ENCODE data around the gene ECM2. TPM values are rescaled to one million over a fixed set of nuclear protein-coding genes. Genes with fewer than 3 reads are reported as not detected.

The ECM2 gene
- total RNA-seq, 1 donor from 2014 or later = not detected

GRCh38 chr9:92527832-92528521, 7.8 kb downstream of the ECM2 start:
- intact Hi-C loops (cut with micrococcal nuclease) = no loop called here

DNA sequence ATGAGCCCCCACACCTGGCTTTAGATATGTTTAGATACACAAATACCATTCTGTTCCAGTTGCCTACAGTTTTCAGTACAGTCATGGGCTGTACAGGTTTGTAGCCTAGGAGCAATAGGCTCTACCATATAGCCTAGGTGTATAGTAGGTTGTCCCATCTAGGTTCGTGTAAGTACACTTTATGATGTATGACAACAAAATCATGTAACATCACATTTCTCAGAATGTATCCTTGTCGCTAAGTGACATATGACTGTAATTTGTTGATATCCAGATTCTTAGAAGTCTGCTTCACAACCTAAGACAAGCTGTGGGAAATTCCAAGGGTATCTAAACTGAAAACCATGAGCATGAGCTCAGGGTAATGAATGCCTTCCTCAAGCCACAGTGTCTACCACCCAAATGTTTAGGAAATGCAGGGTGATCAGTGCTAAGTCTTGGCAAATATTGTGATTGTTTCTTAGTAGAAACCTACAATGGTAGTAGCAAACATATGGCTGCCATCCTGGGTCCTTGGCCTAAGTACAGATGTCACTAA, 8.4 kb downstream of the ECM2 start:
- intact Hi-C loops (cut with micrococcal nuclease) = no loop called here

DNA sequence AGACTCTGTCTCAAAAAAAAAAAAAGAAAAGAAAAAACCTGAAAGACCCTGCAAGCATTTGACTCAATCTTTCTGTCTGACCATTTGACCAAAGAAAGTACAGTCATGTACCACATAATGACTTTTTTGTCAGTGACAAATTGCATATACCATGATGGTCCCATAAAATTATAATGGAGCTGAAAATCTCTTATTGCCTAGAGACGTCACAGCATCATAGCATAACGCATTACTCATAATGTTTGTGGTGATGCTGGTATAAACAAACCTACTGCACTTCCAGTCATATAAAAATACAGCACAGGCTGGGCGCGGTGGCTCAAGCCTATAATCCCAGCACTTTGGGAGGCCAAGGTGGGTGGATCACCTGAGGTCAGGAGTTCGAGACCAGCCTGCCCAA, 10.5 kb downstream of the ECM2 start:
- intact Hi-C loops (cut with micrococcal nuclease) = no loop called here

DNA sequence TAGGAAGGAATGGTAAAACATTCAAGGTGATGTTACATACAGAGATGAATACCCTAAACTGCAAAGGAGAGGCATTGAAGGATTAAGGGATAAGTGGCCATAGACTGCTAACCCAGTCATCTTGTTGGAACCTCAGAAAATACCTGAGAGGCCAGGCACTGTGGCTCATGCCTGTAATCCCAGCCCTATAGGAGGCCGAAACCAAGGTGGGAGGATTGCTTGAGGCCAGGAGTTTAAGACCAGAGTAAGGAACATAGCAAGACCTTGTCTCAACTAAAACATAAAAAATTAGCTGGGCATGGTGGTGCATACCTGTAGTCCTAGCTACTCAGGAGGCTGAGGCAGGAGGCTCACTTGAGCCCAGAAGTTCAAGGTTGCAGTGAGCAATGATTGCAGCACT, 10.9 kb downstream of the ECM2 start:
- intact Hi-C loops (cut with micrococcal nuclease) = no loop called here

DNA sequence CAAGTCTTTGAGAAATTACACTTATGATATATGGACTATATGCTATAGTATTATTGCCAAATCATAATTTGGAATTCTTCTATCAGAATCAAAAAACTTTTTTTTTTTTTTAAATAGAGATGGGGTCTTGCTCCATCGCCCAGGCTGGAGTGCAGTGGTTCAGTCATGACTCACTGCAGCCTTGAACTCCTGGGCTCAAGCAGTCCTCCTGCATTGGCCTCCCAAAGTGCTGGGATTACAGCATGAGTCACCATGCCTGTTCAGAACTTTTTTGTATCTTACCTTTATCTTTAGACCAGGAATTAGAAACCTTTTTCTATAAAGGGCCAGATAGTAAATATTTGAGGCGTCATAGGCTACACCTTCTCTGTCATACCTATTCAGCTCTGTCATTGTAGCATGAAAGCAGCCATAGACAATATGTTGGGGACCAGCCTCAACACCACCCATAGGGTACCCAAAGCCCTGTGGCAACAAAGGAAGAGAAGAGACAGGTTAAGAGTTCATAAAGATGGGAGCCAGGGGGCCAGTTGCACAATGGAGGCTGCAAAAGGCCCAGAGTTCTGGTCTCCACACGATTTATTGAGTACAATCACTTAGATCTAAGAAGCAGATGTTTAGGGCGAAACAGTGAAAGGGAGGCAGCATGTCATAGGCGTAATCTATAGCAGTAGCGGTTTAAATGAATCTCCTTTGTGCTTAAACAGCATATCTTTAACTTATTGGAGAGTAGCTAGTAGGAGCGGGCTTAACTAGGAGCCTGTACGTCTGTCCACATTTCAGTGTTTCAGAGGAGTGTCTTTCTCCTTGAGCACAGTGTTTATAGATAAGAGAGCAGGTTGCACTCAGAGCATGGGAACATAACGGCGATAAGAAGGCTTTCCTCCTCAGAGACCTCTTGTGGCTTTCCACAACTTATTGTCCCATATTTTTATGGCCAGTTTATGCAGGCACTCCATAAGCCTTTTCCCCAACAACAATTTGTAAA, 12.5 kb downstream of the ECM2 start:
- intact Hi-C loops (cut with micrococcal nuclease) = no loop called here

DNA sequence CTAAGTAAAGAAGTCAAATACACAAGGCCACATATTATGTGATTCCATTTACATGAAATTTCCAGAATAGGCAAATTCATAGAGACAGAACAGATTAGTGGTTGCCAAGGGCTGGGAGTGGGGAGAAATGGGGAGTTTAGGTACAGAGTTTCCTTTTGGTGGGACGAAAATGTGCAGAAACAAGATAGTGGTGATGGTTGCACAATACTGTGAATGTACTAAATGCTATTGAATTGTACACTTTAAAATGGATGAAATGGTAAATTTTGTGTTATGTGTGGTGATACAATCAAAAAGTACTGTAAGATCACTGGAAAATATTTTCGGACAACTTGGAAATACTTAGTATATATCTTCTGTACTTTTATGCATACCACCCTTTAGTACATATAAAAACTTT, 15.0 kb downstream of the ECM2 start:
- intact Hi-C loops (cut with micrococcal nuclease) = no loop called here

- intact Hi-C loops (cut with micrococcal nuclease) = no loop called here
These were observed 17.6 kb downstream of the ECM2 start for GRCh38 chr9:92518199-92518598.

- intact Hi-C loops (cut with micrococcal nuclease) = no loop called here
These were observed 18.7 kb downstream of the ECM2 start for GRCh38 chr9:92517046-92517445.

- intact Hi-C loops (cut with micrococcal nuclease) = no loop called here
These were observed 19.3 kb downstream of the ECM2 start for GRCh38 chr9:92516521-92516920.

GRCh38 chr9:92514635-92515034, 21.2 kb downstream of the ECM2 start:
- intact Hi-C loops (cut with micrococcal nuclease) = no loop called here

DNA sequence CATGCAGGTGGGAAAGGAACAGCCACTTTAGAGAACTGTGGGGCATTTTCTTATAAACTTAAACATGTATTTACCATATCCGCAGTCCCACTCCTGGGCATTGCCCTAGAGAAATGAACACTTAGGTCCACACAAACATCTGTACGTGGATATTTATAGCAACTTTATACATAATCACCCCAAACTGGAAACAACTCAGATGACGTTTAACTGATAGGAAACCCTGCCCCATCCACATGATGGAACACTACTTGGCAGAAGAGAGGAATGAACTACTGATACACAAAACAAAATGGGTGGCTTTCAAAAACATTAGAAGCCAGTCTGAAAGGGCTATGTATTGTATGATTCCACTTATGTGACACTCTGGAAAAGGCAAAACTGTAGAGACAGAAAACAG, 22.4 kb downstream of the ECM2 start:
- intact Hi-C loops (cut with micrococcal nuclease) = no loop called here

DNA sequence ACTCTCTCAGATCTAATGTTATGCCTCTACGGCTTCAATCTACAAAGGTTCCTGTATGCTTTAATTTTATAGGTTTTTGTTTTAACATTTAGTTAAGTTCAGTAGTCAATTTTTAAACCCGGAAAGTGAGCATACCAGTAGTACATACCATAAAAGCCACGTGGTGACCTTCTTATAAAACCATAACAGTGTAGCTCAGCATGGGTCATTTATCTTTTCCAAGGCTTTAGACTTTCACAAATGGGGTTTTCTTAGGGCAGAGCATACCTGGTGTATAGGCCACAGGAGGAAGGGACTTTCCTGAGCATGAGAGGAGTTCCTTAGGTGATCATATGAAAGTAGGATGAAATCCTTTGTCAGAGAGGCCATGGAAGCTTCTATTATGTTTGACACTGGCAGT, 23.2 kb downstream of the ECM2 start:
- intact Hi-C loops (cut with micrococcal nuclease) = no loop called here

DNA sequence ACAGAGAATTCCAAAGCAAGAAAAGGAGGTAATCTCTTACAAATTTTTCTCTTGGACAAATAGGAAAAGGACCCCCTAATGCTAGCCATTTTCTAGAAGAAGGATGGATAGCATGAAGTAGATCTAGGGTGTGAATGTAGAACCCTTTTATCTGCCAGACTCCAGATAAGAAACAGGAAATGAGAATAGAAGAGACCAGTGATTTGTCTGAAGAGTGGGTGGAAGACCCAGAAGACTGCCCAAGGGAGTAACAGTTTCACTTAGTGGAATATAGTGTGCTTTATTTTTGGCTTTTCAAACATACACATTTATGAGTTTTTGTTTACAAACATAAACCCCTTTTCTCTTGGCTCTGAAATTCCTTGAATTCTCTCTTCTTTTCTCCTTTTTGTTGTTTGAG, 25.0 kb downstream of the ECM2 start:
- intact Hi-C loops (cut with micrococcal nuclease) = no loop called here

- intact Hi-C loops (cut with micrococcal nuclease) = no loop called here
These were observed 26.7 kb downstream of the ECM2 start for GRCh38 chr9:92509050-92509449.

DNA sequence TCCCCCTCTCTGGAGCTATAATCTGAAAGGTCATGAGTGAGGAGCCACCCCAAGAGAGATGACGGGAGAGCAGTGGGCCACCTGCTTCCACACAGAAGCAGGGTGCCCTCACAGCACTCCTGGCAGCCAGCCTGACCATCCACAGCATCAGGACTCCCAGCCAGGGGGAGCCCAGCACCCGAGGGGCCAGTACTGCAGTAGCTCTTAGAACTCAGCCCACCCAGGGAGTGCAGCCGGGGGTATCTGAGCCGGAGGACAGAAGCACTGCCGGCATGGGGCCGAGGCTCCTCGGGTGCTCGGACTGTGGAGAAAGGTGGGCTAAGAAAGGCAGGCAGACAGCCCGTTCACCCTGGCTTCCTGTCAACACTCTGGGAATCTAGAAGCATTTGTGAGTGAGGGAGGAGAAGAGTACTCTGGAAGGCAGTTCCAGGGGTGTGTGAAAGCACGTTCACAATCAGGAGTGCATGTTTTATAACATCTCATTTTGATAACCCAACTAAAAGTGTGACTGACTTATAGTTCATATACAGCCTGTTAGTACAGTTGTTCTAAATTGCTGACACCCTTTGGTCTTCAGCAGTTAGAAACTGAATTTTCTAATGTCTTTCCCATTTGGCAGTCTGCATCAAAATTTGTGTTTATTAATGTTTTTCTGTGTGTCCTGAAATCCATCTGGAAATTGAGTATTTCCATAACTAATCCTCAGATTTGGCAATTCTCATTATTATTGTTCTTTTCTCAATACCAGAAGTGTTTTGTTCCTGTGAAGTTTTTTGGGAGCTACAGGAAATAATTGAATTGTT, 27.6 kb downstream of the ECM2 start:
- intact Hi-C loops (cut with micrococcal nuclease) = no loop called here

GRCh38 chr9:92507496-92507895, 28.3 kb downstream of the ECM2 start:
- intact Hi-C loops (cut with micrococcal nuclease) = no loop called here

GRCh38 chr9:92507005-92507404, 28.8 kb downstream of the ECM2 start:
- intact Hi-C loops (cut with micrococcal nuclease) = no loop called here

DNA sequence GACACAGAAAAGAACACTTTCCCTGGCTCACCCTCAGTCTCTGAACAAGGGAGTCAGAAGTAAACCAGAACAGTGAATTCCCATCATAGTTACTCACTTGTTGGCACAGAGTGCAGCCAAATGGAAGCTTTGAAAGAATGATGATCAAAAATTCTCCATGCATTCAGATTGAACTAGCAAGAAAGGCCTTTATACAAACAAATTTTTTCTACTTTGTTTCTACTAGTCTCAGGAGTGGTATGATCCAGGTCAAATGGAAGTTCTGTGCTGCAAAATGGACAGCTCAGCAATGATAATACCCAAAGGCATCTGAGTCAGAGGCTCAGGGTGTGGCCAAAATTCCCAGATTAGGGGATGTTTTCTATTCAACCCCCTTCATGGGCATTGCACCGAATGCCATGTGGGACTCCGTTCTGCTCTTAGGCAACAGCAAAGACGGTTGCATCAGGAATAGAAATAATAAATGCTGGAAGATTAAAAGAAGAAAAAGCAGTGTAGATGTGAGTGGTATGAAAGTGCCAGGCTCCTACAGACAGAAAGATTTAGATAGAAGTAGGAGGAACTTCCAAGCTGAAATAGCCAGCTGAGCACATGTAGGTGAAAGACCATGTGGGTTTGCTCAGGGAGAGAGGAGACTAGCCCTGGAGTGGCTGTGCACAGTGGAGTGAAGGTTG, 29.5 kb downstream of the ECM2 start:
- intact Hi-C loops (cut with micrococcal nuclease) = no loop called here

DNA sequence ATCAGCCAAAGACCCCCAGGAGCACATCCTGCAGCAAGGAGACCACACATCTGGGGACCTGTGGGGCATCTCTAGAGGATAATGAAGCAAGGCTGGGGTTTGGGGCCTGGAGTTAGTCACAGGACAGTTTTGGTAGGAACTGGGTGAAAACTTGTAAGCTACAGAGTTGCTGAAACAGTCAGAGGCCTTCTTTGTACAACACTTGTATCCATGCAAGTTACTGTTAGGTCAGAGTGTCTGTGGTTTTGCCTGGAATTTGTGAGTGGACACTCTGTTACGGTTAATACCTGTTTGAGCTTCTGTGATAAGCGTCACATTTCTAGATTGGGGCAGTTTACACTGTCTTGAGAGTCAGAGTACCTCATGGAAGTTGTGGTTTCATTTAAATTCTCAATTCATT, 30.9 kb downstream of the ECM2 start:
- intact Hi-C loops (cut with micrococcal nuclease) = no loop called here

- intact Hi-C loops (cut with micrococcal nuclease) = no loop called here
These were observed 32.6 kb downstream of the ECM2 start for GRCh38 chr9:92503156-92503555.

All from T-helper 2 cell treated with Interferon-gamma antibody and Interleukin-4, amounts not matched to agents 100 ng/mL and 5 ng/mL, for 36 hours (primary cell).